AG10803 (cell line): ENCODE measurements around the gene TYRO3.

Experiments
- DNase-seq: peaks from one replicate; pipeline ENCODE4 v3.0.0; 2010; ENCODE audit warnings: low read depth
- H3K4me3 ChIP-seq: 2 replicates; pipeline ENCODE4 v1.5.1; 2011; ENCODE audit warnings: mild to moderate bottlenecking, low read length, control low read depth
- CTCF ChIP-seq: conservative IDR thresholded peaks from 2 replicates; pipeline ENCODE4 v1.5.1; 2011; ENCODE audit warnings: mild to moderate bottlenecking, low read length, control low read depth, inconsistent platforms

Gene TYRO3

DNA sequence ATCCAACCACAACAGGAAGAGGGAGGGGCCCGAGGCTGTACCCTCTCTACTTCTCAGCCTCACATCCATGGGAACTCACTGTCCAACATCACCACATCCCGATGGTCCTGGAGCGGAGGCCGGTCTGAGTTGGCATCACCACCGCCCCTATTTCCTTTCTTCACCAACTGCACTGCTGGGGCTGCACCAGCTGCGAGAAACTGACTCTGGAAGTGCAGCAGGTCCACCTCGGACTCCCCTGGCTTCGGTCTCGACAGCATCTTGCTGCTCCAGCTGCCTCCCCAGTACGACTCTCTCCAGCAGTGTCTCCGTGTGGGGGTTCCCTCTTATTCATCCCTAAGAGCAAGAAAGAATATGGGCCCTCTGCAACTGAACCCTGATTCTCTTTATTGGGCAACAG lies 22.1 kb upstream of the TYRO3 start:
- H3K4me3 ChIP-seq = no peak overlapping the region
- DNase-seq = no peak
- TF ChIP-seq CTCF = no peak

- peak overlapping the region; percentile 97 for H3K4me3 ChIP-seq
- no peak for TF ChIP-seq CTCF
- no peak for DNase-seq
Observed at GRCh38 chr15:41543521-41543870, 15.5 kb upstream of the TYRO3 start.

GRCh38 chr15:41544650-41545015 lies 14.4 kb upstream of the TYRO3 start:
- peak overlapping the region; percentile 20; the same call in 1 of the 2 replicates for H3K4me3 ChIP-seq
- no peak for TF ChIP-seq CTCF
- DNase-seq = peak; percentile 93

DNA sequence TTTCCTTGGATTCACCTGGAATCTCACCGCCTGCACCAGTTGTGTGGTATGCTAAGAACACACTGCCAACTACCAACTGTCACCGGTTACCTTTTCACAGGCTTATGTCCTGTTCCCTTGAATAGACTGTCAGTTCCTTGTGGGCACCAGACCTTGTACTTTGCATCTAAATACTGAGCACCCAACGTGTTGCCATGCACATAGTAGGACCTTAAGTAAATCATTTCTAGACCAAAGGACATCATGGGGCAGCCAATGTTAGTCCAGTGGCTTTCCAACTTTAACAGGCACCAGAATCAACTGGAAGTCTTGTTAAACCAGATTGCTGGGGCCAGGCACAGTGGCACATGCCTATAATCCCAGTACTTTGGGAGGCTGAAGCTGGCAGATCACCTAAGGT lies 13.8 kb upstream of the TYRO3 start:
- TF ChIP-seq CTCF = no peak
- no peak for DNase-seq
- H3K4me3 ChIP-seq = no peak overlapping the region

DNA sequence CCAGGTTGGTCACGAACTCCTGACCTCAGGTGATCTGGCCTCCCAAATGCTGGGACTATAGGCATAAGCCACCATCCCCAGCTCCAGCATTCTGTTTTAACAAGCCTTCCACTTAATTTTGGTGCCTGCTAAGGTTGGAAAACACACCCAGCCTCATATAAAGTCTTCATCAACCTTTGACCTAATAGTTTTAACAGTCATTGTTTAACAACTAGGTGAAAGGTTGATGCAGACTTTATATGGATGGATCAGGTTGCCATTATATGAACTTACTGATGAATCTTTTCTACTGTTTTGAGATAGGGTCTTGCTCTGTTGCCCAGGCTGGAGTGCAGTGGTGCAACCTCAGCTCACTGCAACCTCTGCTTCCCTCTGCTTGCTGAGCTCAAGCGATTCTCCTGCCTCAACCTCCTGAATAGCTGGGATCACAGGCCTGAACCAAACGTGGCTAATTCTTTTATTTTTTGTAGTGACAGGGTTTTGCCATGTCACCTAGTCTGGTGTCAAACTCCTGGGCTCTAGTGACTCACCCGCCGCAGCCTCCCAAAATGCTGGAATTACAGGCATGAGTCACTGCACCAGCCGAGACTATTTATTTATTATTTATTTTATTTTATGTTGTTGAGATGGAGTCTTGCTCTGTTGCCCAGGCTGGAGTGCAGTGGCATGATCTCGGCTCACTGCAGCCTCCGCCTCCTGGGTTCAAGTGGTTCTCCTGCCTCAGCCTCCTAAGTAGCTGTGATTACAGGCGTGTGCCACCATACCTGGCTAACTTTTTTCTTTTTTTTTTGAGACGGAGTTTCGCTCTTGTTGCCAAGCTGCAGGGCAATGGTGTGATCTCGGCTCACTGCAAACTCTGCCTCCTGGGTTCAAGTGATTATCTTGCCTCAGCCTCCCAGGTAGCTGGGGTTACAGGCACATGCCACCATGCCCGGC lies 11.9 kb upstream of the TYRO3 start:
- H3K4me3 ChIP-seq = no peak overlapping the region
- DNase-seq = peak; percentile 62
- TF ChIP-seq CTCF = no peak

- no peak for TF ChIP-seq CTCF
- DNase-seq = no peak
- no peak overlapping the region for H3K4me3 ChIP-seq
Observed at GRCh38 chr15:41550066-41550775, 8.8 kb upstream of the TYRO3 start.

DNA sequence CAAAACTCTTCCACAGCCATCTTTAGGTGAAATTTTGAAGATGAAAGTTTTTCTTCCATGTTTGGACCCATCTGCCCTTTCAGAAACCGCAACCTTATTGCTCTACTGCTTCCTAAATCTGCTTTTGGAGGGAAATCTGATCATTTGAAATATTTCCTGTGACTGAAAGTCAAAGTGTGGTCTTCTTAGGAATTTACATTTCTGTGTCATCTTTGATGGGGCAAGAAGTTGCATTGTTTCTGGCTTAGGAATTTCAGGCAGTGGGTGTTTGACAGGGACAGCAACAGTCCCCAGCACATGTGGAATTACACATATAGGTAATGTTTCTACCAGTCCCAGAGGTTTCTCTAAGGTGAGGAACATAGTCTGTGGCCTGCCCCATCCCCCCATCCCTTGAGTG lies 5.3 kb upstream of the TYRO3 start:
- H3K4me3 ChIP-seq = no peak overlapping the region
- TF ChIP-seq CTCF = no peak
- peak; percentile 25 for DNase-seq
